Renal cortex interstitium (tissue), 11 donors: ENCODE results near the gene SLC6A19. TPM values are rescaled to one million over a fixed set of nuclear protein-coding genes. Genes with fewer than 3 reads are reported as not detected.
"Not testable (repeated sequence)": the region's sequence is repeated elsewhere in the genome, so short reads cannot be mapped to it uniquely, and the experiment has no call there.

Source experiments
- DNase-seq, 11 donors: peaks; one replicate each; pipeline ENCODE4 v3.0.0-alpha.2; 2013; ENCODE audit warnings: low read depth in 9 of 11, low spot score in 4 of 11; ENCODE audit errors: extremely low read depth in 1 of 11
- polyA plus RNA-seq, 3 donors: library from polyadenylated mRNA; unstranded; fragments of 120-200 nt; gene quantifications; one replicate each; pipeline ENCODE4 v1.2.1, GENCODE V29; 2013; ENCODE audit not compliant: insufficient read length in 3 of 3

SLC6A19 gene
- polyA plus RNA-seq, 3 donors, result 51.8 to 83.3 (median 56.1) TPM

DNA sequence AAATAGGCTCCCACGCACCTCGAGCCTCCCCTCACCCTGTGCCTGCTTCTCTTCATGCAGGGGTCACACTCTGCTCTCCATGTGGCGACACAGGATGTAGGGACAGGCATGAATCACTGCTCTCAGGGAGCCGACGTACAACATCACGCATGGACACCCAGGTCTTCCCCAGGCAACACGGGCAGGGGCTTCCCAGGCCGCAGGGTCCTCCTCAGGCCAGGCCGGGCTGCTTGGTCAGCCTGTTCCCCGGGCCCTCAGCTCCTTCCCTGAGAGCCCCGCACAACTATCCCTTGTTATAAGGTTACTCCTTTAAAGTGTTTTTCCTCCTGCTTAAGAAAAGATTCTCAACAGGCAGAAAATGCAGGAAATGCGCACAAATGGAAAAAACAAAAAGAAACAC is 24.8 kb downstream of the SLC6A19 start:
- no peak for DNase-seq

- no peak for DNase-seq
Observed at GRCh38 chr5:1226839-1227581, 25.6 kb downstream of the SLC6A19 start.

- DNase-seq, result peak in 9 of 11 donors; percentile 32 to 77 (median 54)
Observed at GRCh38 chr5:1227667-1228066, 26.3 kb downstream of the SLC6A19 start.

DNA sequence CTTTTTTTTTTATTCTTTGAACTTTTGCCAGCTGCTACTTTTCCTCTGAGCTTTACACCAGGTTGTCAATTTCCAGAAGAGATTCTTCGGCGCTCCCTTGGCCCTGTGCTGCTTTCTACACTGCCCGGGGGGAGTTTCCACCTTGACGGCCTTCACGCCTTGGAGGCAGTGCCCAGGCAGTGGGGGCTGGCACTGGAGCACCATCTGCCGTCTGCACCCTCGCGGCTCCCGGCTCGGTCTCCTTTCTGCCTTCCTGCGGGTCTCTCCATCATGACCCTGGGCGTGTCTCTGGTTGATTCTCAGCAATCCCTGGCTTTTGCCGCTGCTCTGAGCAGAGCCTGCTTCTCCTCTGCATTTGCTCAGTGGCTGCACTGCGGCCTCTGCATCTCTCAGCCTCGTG is 26.7 kb downstream of the SLC6A19 start:
- DNase-seq, result no peak

DNA sequence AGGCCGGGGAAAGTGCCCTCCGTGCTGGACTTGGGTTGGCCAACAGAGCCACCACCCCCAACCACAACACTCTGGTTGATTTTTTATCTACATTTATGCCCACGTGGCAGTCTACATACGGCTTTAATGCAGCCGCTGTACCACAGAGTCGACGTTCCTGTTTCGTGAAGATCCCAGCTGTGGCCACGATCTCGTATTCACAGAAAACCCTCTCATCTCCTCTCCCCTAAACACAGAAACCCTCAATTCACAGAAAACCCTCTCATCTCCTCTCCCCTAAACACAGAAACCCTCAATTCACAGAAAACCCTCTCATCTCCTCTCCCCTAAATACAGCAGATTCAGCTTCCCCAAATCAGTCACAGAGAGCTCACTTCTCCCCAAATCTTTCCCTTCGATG is 27.6 kb downstream of the SLC6A19 start:
- not testable (repeated sequence) for DNase-seq

GRCh38 chr5:1229822-1230221 is 28.4 kb downstream of the SLC6A19 start:
- DNase-seq, result no peak

DNA sequence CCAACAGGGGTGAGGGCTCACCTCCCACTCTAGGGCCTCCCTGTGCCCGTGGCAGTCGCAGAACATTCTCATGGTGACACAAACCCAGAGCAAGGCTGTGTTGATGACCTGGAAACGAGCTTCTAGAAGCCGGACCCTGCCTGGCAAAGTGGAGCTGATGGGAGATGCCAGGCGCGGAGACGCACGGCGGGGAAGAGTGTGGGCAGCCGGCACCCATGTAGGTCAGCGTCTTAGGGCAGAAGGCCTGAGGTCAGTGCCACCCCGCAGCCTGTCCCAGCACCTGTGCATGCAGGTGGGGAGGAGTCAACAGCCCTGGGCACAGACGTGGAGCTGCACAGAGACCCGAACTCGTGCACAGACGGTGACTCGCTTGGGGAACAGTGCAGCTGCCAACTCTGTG is 29.2 kb downstream of the SLC6A19 start:
- DNase-seq, result no peak

GRCh38 chr5:1231354-1231905 is 30.0 kb downstream of the SLC6A19 start:
- DNase-seq, result no peak

DNA sequence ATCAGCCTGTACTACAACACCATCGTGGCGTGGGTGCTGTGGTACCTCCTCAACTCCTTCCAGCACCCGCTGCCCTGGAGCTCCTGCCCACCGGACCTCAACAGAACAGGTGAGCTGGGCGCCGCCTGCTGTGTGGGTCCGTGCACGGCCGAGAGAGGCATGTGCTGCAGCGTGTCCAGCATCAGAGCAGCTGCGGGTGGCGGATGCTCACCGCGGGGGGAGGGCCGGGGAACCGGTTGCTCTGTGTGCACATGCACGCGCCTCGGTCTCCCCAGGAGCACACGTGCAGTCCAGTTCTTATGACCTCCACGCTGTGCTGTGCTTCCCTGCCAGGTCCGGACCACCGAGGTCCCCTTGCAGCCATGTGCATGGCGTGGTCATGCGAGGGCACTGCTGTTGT is 31.4 kb downstream of the SLC6A19 start:
- no peak for DNase-seq

DNA sequence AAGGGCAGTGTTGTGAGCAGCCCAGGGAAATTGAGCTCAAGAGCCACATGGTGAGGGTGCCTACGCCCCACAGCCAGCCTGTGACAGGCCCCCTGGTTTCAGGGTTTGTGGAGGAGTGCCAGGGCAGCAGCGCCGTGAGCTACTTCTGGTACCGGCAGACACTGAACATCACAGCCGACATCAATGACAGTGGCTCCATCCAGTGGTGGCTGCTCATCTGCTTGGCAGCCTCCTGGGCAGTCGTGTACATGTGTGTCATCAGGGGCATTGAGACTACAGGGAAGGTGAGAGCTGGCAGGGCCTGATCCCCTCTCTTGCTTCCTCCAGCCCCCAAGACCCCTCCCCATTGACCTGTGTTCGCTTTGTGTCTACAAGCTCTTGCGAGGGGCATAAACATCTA is 34.0 kb downstream of the SLC6A19 start:
- DNase-seq, result no peak

- no peak for DNase-seq
Observed at GRCh38 chr5:1235838-1236237, 34.4 kb downstream of the SLC6A19 start.

- no peak for DNase-seq
Observed at GRCh38 chr5:1239505-1240251, 38.3 kb downstream of the SLC6A19 start.

DNA sequence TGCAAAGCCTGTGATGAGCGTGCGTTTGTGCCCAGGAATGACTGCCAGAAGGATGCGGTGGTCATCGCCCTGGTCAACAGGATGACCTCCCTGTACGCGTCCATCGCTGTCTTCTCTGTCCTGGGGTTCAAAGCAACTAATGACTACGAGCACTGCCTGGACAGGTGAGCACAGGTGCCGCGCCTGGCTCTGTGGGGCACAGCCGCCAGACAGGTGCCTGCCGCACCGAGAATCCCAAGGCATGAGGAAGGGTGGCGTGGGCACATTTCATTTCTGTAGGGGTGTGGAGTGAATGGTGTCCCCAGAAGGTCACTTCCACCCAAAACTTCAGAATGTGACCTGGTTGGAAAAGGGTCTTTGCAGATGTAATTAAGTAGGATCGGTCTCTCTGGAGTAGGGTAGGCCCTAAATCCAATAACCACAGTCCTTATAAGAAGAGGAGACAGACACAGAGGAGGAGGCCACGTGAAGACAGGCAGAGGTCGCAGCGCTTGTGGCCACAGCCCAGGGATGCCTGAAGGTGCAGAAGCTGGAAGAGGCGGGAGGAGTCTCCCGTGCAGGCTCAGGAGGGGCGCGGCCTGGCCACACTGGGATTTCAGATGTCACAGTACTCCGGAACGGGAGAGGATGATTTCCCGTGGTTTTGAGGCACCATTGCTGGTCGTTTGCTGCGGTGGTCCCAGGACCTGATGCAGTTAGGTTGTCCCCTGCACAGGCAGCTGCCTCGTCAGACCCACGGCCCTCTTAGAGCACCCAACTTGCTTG is 39.3 kb downstream of the SLC6A19 start:
- no peak for DNase-seq

GRCh38 chr5:1241509-1242080 is 40.2 kb downstream of the SLC6A19 start:
- no peak for DNase-seq

DNA sequence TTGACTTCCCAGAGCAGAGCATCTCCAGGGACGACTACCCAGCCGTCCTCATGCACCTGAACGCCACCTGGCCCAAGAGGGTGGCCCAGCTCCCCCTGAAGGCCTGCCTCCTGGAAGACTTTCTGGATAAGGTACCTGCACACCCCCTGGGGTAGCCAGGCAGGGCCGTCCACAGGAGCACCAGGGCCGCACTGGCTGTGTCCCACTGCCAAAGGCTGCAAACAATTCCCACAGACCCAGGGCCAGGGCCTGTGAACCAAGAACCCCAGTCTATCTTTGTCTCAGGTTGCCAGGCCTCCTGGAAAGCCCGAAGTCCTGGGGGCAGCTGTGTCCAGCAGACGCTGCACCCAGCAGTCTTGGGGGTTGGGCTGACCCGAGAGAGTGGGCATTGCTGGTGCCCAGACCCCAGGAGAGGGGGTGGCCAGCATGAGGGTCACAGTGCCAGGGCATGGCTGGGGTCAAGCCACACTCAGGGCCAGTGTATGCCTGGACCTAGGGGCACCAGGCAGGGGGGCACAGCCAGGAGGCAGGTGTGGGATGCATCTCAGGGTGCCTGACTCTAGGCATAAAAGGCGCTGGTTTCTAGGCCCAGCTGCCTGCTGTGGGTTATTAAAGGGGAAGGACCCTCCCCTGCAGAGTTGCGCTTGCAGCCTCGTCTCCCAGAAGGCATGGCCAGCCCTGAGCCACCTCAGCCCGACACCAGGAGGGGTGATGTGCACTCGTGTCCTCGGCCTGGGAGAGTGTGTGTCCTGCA is 41.5 kb downstream of the SLC6A19 start:
- no peak for DNase-seq

DNA sequence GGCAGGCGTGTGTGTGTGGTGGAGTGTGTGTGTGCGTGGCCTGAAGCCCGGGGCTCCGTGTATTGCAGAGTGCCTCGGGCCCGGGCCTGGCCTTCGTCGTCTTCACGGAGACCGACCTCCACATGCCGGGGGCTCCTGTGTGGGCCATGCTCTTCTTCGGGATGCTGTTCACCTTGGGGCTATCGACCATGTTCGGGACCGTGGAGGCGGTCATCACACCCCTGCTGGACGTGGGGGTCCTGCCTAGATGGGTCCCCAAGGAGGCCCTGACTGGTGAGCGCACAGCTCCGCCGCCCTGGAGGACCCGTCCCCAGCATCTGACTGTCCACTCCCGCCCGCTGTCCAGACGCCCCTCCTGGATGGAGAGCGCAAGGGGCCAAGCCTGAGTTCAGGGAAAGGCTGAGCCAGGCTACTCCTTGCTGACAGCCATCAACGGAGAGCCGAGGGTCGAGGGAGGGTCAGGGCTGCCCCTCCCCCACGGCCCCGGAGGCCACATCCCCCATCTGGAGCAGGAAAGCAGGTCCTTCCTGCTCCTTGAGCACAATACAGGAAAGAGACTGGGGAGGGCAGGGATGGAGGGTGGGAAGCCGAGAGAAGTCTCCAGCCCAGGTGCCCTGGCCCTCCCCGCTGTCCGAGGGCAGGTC is 42.2 kb downstream of the SLC6A19 start:
- no peak for DNase-seq

GRCh38 chr5:1244255-1244654 is 42.9 kb downstream of the SLC6A19 start:
- no peak for DNase-seq

DNA sequence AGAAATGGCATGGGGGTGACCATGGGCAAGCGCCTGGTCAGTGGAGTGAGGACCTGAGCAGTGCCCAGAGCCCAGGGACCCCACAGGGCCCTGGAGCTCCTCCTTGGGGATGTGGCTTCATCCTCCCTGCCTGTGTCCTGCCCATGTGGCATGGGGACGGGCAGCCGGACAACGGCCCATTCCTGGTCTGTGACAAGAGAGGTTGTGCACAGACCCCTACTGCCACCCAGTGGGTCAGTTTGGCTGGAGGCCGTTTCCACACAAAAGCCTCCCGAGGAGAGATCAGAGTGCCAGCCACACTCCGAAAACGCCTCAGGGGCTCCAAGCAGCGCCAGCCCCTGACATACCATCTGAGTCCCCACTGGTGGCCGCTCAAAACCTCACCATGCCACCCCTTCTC is 43.6 kb downstream of the SLC6A19 start:
- no peak for DNase-seq
